Measurements from ENCODE around the gene HINT2.

Gene HINT2

GRCh38 chr9:35840881-35841644 lies 26.2 kb upstream of the HINT2 start:
- WGBS, 2 experiments = 83 to 86% methylated on average over 15 of the region's 15 CpGs
- no peak overlapping the region for H3K27ac ChIP-seq (ENCODE audit: insufficient read depth, low read depth, low read length, poor library complexity, severe bottlenecking)
- no peaks in the 10 kb centered on the region for H3K9me3 ChIP-seq (ENCODE audit: control insufficient read depth, low read length)
- H3K27me3 ChIP-seq (ENCODE audit: control insufficient read depth, insufficient read depth, low read length, poor library complexity, severe bottlenecking) = peaks cover 12% of the 10 kb centered on the region
- H3K4me3 ChIP-seq (ENCODE audit: insufficient read depth, low read depth, low read length) = no peak overlapping the region
- no peaks in the 10 kb centered on the region for H3K4me1 ChIP-seq (ENCODE audit: control insufficient read depth, insufficient read depth, low read length)
- no peaks in the 10 kb centered on the region for H3K36me3 ChIP-seq (ENCODE audit: control insufficient read depth, insufficient read depth, low read length)

DNA sequence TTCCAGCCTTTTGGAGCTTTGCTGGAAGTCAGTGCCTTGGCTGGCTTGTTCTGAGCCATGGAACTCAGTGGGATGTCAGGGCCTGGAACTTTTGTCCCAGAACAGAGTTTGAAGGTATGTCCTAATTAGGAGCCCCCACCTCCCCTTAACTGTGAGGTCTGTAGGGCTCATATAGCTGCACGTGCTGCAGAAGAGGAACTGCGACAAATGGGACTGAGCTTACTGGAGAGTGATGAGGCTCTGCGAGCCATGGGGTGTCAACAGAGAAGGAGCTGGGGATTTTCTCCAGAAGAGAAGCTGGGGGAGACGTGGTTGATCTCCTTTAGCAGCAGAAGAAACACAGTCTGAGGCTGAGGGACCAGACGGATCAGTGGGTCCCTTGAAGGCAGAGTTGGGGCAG lies 25.1 kb upstream of the HINT2 start:
- 90 to 96% methylated on average over 5 of the region's 5 CpGs for WGBS, 2 experiments
- Histone ChIP-seq H3K4me1 (ENCODE audit: control insufficient read depth, insufficient read depth, low read length) (no peaks in the 10 kb centered on the region), H3K27ac (ENCODE audit: insufficient read depth, low read depth, low read length, poor library complexity, severe bottlenecking) (no peak overlapping the region), H3K36me3 (ENCODE audit: control insufficient read depth, insufficient read depth, low read length) (no peaks in the 10 kb centered on the region), H3K9me3 (ENCODE audit: control insufficient read depth, low read length) (no peaks in the 10 kb centered on the region), H3K4me3 (ENCODE audit: insufficient read depth, low read depth, low read length) (no peak overlapping the region), H3K27me3 (ENCODE audit: control insufficient read depth, insufficient read depth, low read length, poor library complexity, severe bottlenecking) (peaks cover 1% of the 10 kb centered on the region)

DNA sequence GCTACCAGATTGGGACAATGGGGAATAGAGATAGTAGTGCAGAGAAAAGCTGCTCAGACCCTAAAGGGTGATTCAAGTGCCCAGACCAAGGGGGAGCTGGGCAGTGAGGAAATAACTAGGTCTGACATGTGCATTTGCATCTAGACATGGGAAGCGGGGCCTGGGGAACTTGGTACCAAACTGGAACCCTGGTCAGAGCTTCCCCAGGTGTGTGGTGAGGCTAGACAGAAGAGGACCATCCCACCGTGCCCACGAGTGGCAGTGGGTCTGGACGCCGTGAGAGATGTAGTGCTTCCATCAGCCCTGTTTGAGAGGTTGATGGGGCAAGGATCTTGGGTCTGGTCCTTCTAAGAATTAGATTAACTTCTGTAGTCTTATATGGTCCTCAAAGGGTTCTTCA lies 21.8 kb upstream of the HINT2 start:
- Histone ChIP-seq H3K27ac (ENCODE audit: insufficient read depth, low read depth, low read length, poor library complexity, severe bottlenecking) (no peak overlapping the region), H3K4me3 (ENCODE audit: insufficient read depth, low read depth, low read length) (no peak overlapping the region), H3K9me3 (ENCODE audit: control insufficient read depth, low read length) (no peaks in the 10 kb centered on the region), H3K27me3 (ENCODE audit: control insufficient read depth, insufficient read depth, low read length, poor library complexity, severe bottlenecking) (no peaks in the 10 kb centered on the region), H3K4me1 (ENCODE audit: control insufficient read depth, insufficient read depth, low read length) (no peaks in the 10 kb centered on the region), H3K36me3 (ENCODE audit: control insufficient read depth, insufficient read depth, low read length) (no peaks in the 10 kb centered on the region)
- 95 to 96% methylated on average over 5 of the region's 5 CpGs for WGBS, 2 experiments

GRCh38 chr9:35835766-35836165 lies 20.9 kb upstream of the HINT2 start:
- H3K36me3 ChIP-seq (ENCODE audit: control insufficient read depth, insufficient read depth, low read length) = no peaks in the 10 kb centered on the region
- H3K9me3 ChIP-seq (ENCODE audit: control insufficient read depth, low read length) = no peaks in the 10 kb centered on the region
- H3K4me1 ChIP-seq (ENCODE audit: control insufficient read depth, insufficient read depth, low read length) = no peaks in the 10 kb centered on the region
- H3K27ac ChIP-seq (ENCODE audit: insufficient read depth, low read depth, low read length, poor library complexity, severe bottlenecking) = no peak overlapping the region
- H3K27me3 ChIP-seq (ENCODE audit: control insufficient read depth, insufficient read depth, low read length, poor library complexity, severe bottlenecking) = no peaks in the 10 kb centered on the region
- no peak overlapping the region for H3K4me3 ChIP-seq (ENCODE audit: insufficient read depth, low read depth, low read length)
- WGBS, 2 experiments = 92 to 93% methylated on average over 2 of the region's 2 CpGs

- Histone ChIP-seq H3K27me3 (ENCODE audit: control insufficient read depth, insufficient read depth, low read length, poor library complexity, severe bottlenecking) (no peaks in the 10 kb centered on the region), H3K4me3 (ENCODE audit: insufficient read depth, low read depth, low read length) (no peak overlapping the region), H3K27ac (ENCODE audit: insufficient read depth, low read depth, low read length, poor library complexity, severe bottlenecking) (no peak overlapping the region), H3K4me1 (ENCODE audit: control insufficient read depth, insufficient read depth, low read length) (no peaks in the 10 kb centered on the region), H3K9me3 (ENCODE audit: control insufficient read depth, low read length) (no peaks in the 10 kb centered on the region), H3K36me3 (ENCODE audit: control insufficient read depth, insufficient read depth, low read length) (no peaks in the 10 kb centered on the region)
- 86 to 89% methylated on average over 3 of the region's 3 CpGs for WGBS, 2 experiments
These were observed 20.4 kb upstream of the HINT2 start for GRCh38 chr9:35835216-35835632.

- WGBS, 2 experiments = 92% methylated on average over 14 of the region's 14 CpGs
- Histone ChIP-seq H3K36me3 (ENCODE audit: control insufficient read depth, insufficient read depth, low read length) (no peaks in the 10 kb centered on the region), H3K4me1 (ENCODE audit: control insufficient read depth, insufficient read depth, low read length) (peaks cover 6% of the 10 kb centered on the region), H3K4me3 (ENCODE audit: insufficient read depth, low read depth, low read length) (no peak overlapping the region), H3K27me3 (ENCODE audit: control insufficient read depth, insufficient read depth, low read length, poor library complexity, severe bottlenecking) (no peaks in the 10 kb centered on the region), H3K27ac (ENCODE audit: insufficient read depth, low read depth, low read length, poor library complexity, severe bottlenecking) (no peak overlapping the region), H3K9me3 (ENCODE audit: control insufficient read depth, low read length) (no peaks in the 10 kb centered on the region)
These were observed 19.7 kb upstream of the HINT2 start for GRCh38 chr9:35834260-35835215.

DNA sequence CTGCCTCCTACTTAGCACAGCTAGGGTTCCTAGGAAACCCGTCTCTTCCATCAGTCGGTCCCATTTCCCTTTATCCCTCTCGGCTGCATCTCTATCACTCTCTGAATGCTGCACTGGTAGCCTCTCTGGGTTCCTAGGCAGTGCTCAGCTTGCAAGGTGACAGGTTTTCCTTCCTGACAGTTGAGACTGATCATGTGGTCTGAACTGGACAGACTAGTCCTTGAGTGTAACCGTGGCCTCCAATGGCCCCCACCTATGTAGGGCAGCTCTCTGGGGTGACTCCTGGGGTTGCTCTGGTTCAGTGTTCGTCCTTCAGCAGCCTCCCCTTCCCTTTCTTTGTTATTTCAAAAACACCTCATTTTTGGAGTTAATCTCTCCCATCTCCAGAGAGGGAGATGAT lies 18.0 kb upstream of the HINT2 start:
- H3K4me3 ChIP-seq (ENCODE audit: insufficient read depth, low read depth, low read length) = no peak overlapping the region
- no peaks in the 10 kb centered on the region for H3K27me3 ChIP-seq (ENCODE audit: control insufficient read depth, insufficient read depth, low read length, poor library complexity, severe bottlenecking)
- H3K36me3 ChIP-seq (ENCODE audit: control insufficient read depth, insufficient read depth, low read length) = no peaks in the 10 kb centered on the region
- peaks cover 10% of the 10 kb centered on the region for H3K4me1 ChIP-seq (ENCODE audit: control insufficient read depth, insufficient read depth, low read length)
- WGBS, 2 experiments = 88 to 94% methylated on average over 5 of the region's 5 CpGs
- no peak overlapping the region for H3K27ac ChIP-seq (ENCODE audit: insufficient read depth, low read depth, low read length, poor library complexity, severe bottlenecking)
- no peaks in the 10 kb centered on the region for H3K9me3 ChIP-seq (ENCODE audit: control insufficient read depth, low read length)

- no peaks in the 10 kb centered on the region for H3K9me3 ChIP-seq (ENCODE audit: control insufficient read depth, low read length)
- H3K36me3 ChIP-seq (ENCODE audit: control insufficient read depth, insufficient read depth, low read length) = no peaks in the 10 kb centered on the region
- H3K27ac ChIP-seq (ENCODE audit: insufficient read depth, low read depth, low read length, poor library complexity, severe bottlenecking) = no peak overlapping the region
- no peaks in the 10 kb centered on the region for H3K27me3 ChIP-seq (ENCODE audit: control insufficient read depth, insufficient read depth, low read length, poor library complexity, severe bottlenecking)
- no peak overlapping the region for H3K4me3 ChIP-seq (ENCODE audit: insufficient read depth, low read depth, low read length)
- H3K4me1 ChIP-seq (ENCODE audit: control insufficient read depth, insufficient read depth, low read length) = peaks cover 10% of the 10 kb centered on the region
- WGBS, 2 experiments = 90 to 94% methylated on average over 4 of the region's 4 CpGs
These were observed 16.2 kb upstream of the HINT2 start for GRCh38 chr9:35831040-35831439.

DNA sequence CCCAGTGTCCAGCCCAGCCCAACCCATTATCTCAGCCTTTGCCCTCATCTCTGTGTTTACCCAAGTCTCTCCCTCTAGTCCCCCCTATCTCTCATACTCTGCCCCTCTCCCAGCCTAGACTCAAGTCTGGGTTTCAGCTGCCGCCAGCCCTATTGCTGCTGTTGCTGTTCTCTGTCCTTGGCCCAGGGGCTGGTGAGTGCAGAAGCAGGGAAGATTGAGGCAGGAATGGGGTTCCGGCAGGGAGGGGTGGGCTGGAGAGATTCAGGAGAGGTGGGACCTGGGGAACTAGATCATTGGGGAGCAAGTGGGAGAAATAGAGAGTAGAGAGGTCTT lies 14.9 kb upstream of the HINT2 start:
- H3K9me3 ChIP-seq (ENCODE audit: control insufficient read depth, low read length) = no peaks in the 10 kb centered on the region
- no peaks in the 10 kb centered on the region for H3K27me3 ChIP-seq (ENCODE audit: control insufficient read depth, insufficient read depth, low read length, poor library complexity, severe bottlenecking)
- WGBS, 2 experiments = 41 to 51% methylated on average over 2 of the region's 2 CpGs
- H3K4me1 ChIP-seq (ENCODE audit: control insufficient read depth, insufficient read depth, low read length) = peaks cover 10% of the 10 kb centered on the region
- H3K4me3 ChIP-seq (ENCODE audit: insufficient read depth, low read depth, low read length) = peak overlapping the region; percentile 63
- no peaks in the 10 kb centered on the region for H3K36me3 ChIP-seq (ENCODE audit: control insufficient read depth, insufficient read depth, low read length)
- H3K27ac ChIP-seq (ENCODE audit: insufficient read depth, low read depth, low read length, poor library complexity, severe bottlenecking) = no peak overlapping the region

DNA sequence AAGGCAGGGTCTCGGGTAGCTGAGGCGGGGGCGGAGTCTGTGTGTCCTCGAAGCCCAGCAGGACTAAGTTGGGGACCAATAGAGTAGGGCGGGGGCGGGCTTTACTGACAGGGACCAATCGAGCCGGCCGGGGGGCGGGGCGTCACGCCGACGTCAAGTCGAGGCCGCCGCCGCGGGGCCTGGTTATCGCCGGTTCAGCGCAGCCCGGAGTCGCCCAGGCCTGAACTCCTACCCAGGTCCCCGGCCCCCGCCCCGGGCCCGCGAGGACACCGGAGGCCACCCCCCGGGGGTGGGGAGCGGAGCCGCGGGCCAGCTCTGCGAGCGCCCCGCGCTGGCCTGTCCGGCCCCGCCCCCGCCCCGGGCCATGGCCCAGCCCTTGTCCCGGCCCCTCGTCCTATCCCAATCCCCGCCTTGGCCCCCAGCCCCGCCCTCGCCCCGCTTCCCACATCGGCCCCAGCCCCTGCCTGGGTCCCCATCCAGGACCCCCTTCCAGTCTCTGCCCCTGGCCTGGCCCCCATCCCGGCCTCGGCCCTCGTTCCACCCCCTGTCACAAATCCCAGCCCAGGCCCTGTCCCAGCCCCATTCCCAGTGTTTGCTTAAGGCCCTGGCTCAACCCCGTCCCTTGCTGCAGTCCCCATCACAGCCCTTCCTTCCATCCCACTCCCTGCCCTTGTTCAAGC lies 14.4 kb upstream of the HINT2 start, which contains the start of gene TMEM8B:
Gene TMEM8B (plus strand): TSS at position 145 of the 680 bp plus-strand sequence. CDS start 220 bp downstream, at position 365.
- Histone ChIP-seq H3K36me3 (ENCODE audit: control insufficient read depth, insufficient read depth, low read length) (no peaks in the 10 kb centered on the region), H3K27ac (ENCODE audit: insufficient read depth, low read depth, low read length, poor library complexity, severe bottlenecking) (peak within 1 kb of the TSS; percentile 68)

More for the DNA sequence above, 14.4 kb upstream of the HINT2 start, which contains the start of gene TMEM8B:
- Histone ChIP-seq H3K4me1 (ENCODE audit: control insufficient read depth, insufficient read depth, low read length) (peaks cover 10% of the 10 kb centered on the region), H3K27me3 (ENCODE audit: control insufficient read depth, insufficient read depth, low read length, poor library complexity, severe bottlenecking) (no peaks in the 10 kb centered on the region), H3K9me3 (ENCODE audit: control insufficient read depth, low read length) (no peaks in the 10 kb centered on the region), H3K4me3 (ENCODE audit: insufficient read depth, low read depth, low read length) (peak within 1 kb of the TSS; percentile 63)
- WGBS, 2 experiments = 0 to 1% methylated on average over 53 of the region's 53 CpGs
